HFF-Myc (cell line): ENCODE data around the gene GALNT7.

Source experiments
- DNase-seq: peaks from one replicate; pipeline ENCODE4 v3.0.0-alpha.2; 2011; ENCODE audit warnings: low read depth; ENCODE audit errors: extremely low read depth
- H3K4me3 ChIP-seq: replicated peaks from 2 replicates; pipeline ENCODE4 v1.5.1; 2011; ENCODE audit warnings: low read depth, mild to moderate bottlenecking, control low read depth, low read length
- TF ChIP-seq, protein P1 (sequence below): IDR thresholded peaks from 2 replicates; pipeline ENCODE4 v1.5.1; 2012; ENCODE audit warnings: mild to moderate bottlenecking, low read depth, low read length, control low read depth; ENCODE audit errors: missing control alignments

The GALNT7 gene

GRCh38 chr4:173223743-173224142 lies 55.1 kb downstream of the GALNT7 start:
- H3K4me3 ChIP-seq, result no peak overlapping the region
- DNase-seq, result no peak
- TF ChIP-seq, protein P1, sequence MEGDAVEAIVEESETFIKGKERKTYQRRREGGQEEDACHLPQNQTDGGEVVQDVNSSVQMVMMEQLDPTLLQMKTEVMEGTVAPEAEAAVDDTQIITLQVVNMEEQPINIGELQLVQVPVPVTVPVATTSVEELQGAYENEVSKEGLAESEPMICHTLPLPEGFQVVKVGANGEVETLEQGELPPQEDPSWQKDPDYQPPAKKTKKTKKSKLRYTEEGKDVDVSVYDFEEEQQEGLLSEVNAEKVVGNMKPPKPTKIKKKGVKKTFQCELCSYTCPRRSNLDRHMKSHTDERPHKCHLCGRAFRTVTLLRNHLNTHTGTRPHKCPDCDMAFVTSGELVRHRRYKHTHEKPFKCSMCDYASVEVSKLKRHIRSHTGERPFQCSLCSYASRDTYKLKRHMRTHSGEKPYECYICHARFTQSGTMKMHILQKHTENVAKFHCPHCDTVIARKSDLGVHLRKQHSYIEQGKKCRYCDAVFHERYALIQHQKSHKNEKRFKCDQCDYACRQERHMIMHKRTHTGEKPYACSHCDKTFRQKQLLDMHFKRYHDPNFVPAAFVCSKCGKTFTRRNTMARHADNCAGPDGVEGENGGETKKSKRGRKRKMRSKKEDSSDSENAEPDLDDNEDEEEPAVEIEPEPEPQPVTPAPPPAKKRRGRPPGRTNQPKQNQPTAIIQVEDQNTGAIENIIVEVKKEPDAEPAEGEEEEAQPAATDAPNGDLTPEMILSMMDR, result no peak

DNA sequence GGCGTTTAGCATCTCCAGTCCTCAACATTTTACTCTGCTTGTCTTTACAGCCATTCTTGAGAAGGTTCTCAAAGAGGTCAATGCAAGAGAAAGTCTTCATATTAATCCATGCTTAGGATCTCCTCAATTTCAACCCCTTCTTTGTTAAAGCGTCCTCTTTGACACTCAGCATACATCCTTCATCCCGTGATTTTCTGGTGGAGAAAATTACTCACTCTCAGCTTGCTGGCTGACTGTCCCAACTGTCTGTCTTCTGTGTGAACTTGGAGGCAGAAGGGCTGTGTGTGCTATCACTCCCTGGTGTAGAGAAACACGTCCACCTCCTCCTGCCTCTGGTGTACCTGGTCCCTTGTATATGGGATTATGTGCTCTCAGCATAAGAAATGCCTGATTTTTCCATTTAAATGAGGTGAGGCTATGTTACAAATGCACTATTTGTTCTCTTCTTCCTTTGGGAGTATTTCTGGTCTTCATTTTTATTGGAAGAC lies 57.8 kb downstream of the GALNT7 start:
- H3K4me3 ChIP-seq, result no peak overlapping the region
- TF ChIP-seq, protein P1, result no peak
- DNase-seq, result no peak

- DNase-seq, result no peak
- no peak overlapping the region for H3K4me3 ChIP-seq
- TF ChIP-seq, protein P1, result no peak
Measured at GRCh38 chr4:173227756-173228155, 59.1 kb downstream of the GALNT7 start.

- no peak for DNase-seq
- TF ChIP-seq, protein P1, result no peak
- no peak overlapping the region for H3K4me3 ChIP-seq
Measured at GRCh38 chr4:173230062-173230461, 61.5 kb downstream of the GALNT7 start.

DNA sequence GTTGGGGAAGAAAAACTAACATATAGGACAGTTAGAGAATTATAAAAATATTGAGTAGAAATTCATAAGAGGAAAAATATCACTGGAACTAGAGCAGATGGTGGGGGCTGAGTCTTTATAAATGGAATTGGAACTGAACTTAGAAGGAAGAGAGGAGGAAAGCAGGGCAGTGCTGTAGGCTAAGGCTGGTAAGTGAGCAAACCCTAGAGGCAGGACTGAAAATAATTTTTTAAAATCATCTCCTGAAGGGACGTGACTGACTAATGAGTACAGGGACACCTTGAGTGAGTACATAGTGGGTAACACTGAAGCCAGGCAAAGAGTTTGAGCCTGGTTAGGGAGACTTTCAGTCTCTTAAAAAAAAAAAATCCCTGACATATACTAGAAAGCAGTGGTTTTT lies 63.3 kb downstream of the GALNT7 start:
- TF ChIP-seq, protein P1, result no peak
- no peak for DNase-seq

GRCh38 chr4:173233857-173234256 lies 65.2 kb downstream of the GALNT7 start:
- no peak overlapping the region for H3K4me3 ChIP-seq
- TF ChIP-seq, protein P1, result no peak
- DNase-seq, result no peak

More for the DNA sequence above, 63.3 kb downstream of the GALNT7 start:
- H3K4me3 ChIP-seq, result no peak overlapping the region

DNA sequence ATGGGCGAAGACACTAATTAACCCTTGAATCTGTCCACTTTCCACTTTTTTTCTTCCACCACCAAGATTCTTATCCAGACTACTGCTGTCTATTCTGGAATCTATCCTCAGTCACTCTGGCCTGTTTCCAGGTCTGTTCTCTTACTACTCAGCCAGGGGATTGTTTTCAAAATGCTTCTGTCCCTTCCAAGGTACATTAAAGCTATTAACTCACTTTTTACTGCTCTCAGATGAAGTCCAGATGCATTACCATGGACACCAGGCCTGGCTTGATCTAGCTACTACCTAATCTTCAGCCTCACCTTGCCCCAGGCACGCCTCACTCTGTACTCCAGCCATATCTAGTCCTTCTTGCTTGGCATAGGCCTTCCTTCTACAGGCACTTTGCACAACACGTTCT lies 66.4 kb downstream of the GALNT7 start:
- no peak for DNase-seq
- TF ChIP-seq, protein P1, result no peak
- no peak overlapping the region for H3K4me3 ChIP-seq
